Naive B cell (primary cell): ENCODE data around the gene KYNU. TPM values are rescaled to one million over a fixed set of nuclear protein-coding genes. Genes with fewer than 3 reads are reported as not detected.
"Not testable (repeated sequence)": the region's sequence is repeated elsewhere in the genome, so short reads cannot be mapped to it uniquely, and the experiment has no call there.

ENCODE experiments used
- ATAC-seq, 2 donors: fragments of 150-1000 bp; cut with Tn5 transposase; 2 replicates each; pipeline ENCODE4 v1.10.0; 2021; ENCODE audit warnings: low read depth in 2 of 2, mild to moderate bottlenecking in 2 of 2, moderate library complexity in 2 of 2
- DNase-seq: peaks from one replicate; pipeline ENCODE4 v3.0.0; 2022
- H3K27ac Mint-ChIP-seq, 6 donors: one replicate each; pipeline ENCODE4 v1.8.0; 2020 to 2022; ENCODE audit warnings: mild to moderate bottlenecking in 6 of 6, mixed read lengths in 6 of 6, moderate library complexity in 5 of 6, inconsistent platforms in 2 of 6
- H3K27me3 Mint-ChIP-seq, 3 donors: one replicate each; pipeline ENCODE4 v1.8.0; 2021 to 2022; ENCODE audit warnings: mixed read lengths in 3 of 3, mild to moderate bottlenecking in 1 of 3
- H3K36me3 Mint-ChIP-seq, 2 donors: one replicate each; pipeline ENCODE4 v1.8.0; 2020 to 2022; ENCODE audit warnings: mixed read lengths in 2 of 2, inconsistent platforms in 1 of 2, mild to moderate bottlenecking in 1 of 2
- H3K4me1 Mint-ChIP-seq, 3 donors: one replicate each; pipeline ENCODE4 v1.8.0; 2020 to 2022; ENCODE audit warnings: mixed read lengths in 3 of 3, inconsistent platforms in 1 of 3, mild to moderate bottlenecking in 1 of 3, moderate library complexity in 1 of 3
- H3K4me3 Mint-ChIP-seq, 8 donors: one replicate each; pipeline ENCODE4 v1.8.0; 2020 to 2022; ENCODE audit warnings: mild to moderate bottlenecking in 8 of 8, mixed read lengths in 8 of 8, moderate library complexity in 8 of 8, inconsistent platforms in 2 of 8
- H3K9me3 Mint-ChIP-seq, 7 donors: one replicate each; pipeline ENCODE4 v1.8.0; 2020 to 2022; ENCODE audit warnings: mixed read lengths in 7 of 7, mild to moderate bottlenecking in 5 of 7, inconsistent platforms in 2 of 7, moderate library complexity in 1 of 7
- polyA plus RNA-seq, 6 donors: library from polyadenylated mRNA; unstranded; fragments of 300-500 nt; fragmentation: Illumina TruSeq; gene quantifications; one replicate each; pipeline ENCODE4 v1.2.3, GENCODE V29; 2021; ENCODE audit warnings: low read depth in 6 of 6

KYNU gene
- polyA plus RNA-seq, 6 donors from 2014 or later = 33.8 to 53.2 (median 44.0) TPM

DNA sequence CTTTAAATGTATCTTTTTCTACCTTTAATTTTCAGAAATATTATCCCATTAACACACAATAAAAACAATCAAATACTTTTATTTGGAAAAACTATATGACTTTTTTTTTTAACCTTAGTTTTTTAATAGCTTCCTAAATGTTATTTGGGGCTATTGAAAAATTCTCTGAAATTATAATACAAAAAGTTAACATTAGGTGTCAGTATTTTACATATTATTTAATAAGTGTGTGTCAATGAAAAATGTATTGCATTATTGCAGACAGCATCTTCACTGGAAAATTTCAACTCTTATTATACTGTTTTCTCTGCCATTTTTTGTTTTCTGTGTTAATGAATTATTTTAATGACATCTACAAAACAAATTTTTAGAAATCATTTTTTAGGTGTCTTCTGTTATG is 200.6 kb downstream of the KYNU start:
- DNase-seq = no peak
- H3K27me3 Mint-ChIP-seq = no peaks in the 10 kb centered on the region
- no peak overlapping the region for H3K27ac Mint-ChIP-seq
- H3K4me1 Mint-ChIP-seq = no peaks in the 10 kb centered on the region
- peaks cover 0 to 9% (median 2%) of the 10 kb centered on the region in 7 donors for H3K9me3 Mint-ChIP-seq
- H3K4me3 Mint-ChIP-seq = no peak overlapping the region
- no peaks in the 10 kb centered on the region for H3K36me3 Mint-ChIP-seq
- ATAC-seq = no peak

DNA sequence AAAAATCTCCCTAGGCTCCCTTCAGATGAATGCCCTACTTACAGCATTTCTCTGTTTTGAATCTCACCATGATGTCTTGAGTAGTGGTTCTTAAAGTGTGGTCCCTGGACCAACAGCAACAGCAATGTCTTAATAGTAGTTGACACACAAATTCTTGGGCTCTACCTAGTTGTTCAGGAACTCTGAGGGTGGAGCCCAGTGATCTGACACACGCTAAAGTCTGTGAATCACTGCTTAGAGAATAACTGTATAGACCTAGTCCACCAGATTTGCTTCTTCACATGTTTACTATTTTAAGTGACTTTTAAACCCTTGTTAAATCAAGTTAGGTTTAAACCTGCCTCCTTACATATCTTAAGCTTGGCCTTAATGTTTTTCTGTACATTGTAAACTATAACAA is 204.2 kb downstream of the KYNU start:
- no peaks in the 10 kb centered on the region for H3K36me3 Mint-ChIP-seq
- ATAC-seq (no peak), DNase-seq (no peak)
- H3K9me3 Mint-ChIP-seq = peaks cover 0 to 1% (median 0%) of the 10 kb centered on the region in 7 donors
- H3K4me3 Mint-ChIP-seq = no peak overlapping the region
- no peaks in the 10 kb centered on the region for H3K27me3 Mint-ChIP-seq
- no peaks in the 10 kb centered on the region for H3K4me1 Mint-ChIP-seq
- H3K27ac Mint-ChIP-seq = no peak overlapping the region

DNA sequence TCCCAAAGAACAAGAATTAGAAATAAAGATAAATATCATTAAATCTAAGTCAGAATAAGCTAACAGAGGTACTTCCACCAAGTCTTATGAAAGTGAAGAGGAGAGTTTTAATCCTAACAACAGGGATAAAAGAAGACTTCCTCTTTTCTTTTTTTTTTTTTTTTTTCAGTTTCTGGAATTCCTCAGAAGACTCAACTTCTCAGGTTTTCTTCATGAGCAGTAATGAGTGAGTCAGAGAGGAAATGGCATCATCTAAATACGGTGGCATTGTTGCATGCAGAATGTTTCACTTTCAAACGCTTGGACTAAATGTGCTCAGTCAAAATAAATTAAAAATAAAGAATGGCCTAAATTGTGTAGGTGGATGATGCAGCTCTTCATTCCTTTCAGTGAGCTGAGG is 206.2 kb downstream of the KYNU start:
- ATAC-seq (peak; percentile 57 to 68), DNase-seq (no peak)
- no peaks in the 10 kb centered on the region for H3K27me3 Mint-ChIP-seq
- H3K27ac Mint-ChIP-seq = no peak overlapping the region
- no peaks in the 10 kb centered on the region for H3K4me1 Mint-ChIP-seq
- no peaks in the 10 kb centered on the region for H3K9me3 Mint-ChIP-seq
- H3K4me3 Mint-ChIP-seq = no peak overlapping the region
- H3K36me3 Mint-ChIP-seq = no peaks in the 10 kb centered on the region

DNA sequence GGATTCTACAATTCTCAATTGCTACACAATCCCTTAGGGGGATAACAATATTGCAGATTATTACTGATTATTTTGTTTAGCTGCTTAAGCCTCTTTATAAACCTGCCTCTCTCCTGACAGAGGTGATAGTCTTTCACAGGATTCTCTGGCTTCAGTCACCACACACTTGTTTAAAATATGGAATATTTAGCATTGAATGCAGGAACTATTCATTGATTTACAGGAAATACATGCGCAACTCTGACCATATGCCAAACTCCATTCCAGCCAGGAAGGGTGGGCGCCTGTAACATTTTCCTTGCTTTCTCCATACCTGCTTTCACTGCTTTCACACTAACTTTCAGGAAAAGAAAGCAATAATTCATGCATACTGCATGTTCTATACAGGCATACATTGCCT is 207.0 kb downstream of the KYNU start:
- Mint-ChIP-seq H3K36me3 (no peaks in the 10 kb centered on the region), H3K27ac (no peak overlapping the region), H3K27me3 (no peaks in the 10 kb centered on the region), H3K4me3 (no peak overlapping the region), H3K9me3 (no peaks in the 10 kb centered on the region), H3K4me1 (no peaks in the 10 kb centered on the region)
- no peak for DNase-seq
- ATAC-seq = no peak

DNA sequence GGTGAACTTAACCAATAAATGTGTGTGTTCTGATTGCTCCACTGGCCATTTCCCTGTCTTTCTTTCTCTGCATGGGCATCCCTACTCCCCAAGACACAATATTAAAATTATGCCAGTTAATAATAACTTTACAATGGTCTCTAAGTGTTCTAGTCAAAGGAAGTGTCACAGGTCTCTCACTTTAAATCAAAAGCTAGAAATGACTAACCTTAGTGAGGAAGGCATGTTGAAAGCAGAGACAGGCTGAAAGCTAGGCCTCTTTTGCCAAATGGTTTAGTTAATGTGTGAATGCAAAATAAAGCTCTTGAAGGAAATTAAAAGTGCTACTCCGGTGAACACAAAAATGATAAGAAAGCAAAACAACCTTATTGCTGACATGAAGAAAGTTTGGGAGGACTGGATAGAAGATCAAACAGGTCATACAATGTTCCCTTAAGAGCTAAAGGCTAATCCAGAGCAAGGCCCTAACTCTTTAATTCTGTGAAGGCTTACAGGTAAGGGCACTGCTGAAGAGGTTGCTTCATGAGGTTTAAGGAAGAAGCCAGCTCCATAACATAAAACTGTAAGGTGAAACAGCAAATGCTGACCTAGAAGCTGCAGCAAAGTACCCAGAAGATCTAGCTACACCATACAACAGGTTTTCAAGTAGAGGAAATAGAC is 207.8 kb downstream of the KYNU start:
- Mint-ChIP-seq H3K4me3 (no peak overlapping the region), H3K4me1 (no peaks in the 10 kb centered on the region), H3K36me3 (no peaks in the 10 kb centered on the region), H3K9me3 (no peaks in the 10 kb centered on the region), H3K27ac (peak overlapping the region in 1 of 6 donors; percentile 37), H3K27me3 (no peaks in the 10 kb centered on the region)
- ATAC-seq (no peak), DNase-seq (no peak)

DNA sequence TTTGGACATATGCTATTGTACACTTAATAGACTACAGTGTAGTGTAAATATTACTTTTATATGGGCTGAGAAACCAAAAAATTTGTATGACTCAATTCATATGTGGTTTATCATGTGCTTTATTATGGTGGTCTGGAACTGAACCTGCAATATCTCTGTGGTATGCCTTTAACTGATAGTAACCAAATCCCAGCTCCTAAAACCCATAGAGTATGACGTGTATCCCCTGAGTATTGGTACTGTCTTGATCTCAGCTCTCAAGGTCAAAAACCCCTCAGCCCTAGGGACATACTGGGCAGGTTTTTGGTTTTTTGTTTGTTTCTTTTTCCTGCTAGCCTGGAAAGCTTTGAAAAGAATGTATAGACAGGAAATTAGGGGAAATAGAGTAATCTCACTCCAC is 209.6 kb downstream of the KYNU start:
- H3K27ac Mint-ChIP-seq = no peak overlapping the region
- H3K4me1 Mint-ChIP-seq = no peaks in the 10 kb centered on the region
- ATAC-seq (no peak), DNase-seq (no peak)
- no peaks in the 10 kb centered on the region for H3K9me3 Mint-ChIP-seq
- H3K4me3 Mint-ChIP-seq = no peak overlapping the region
- no peaks in the 10 kb centered on the region for H3K27me3 Mint-ChIP-seq
- no peaks in the 10 kb centered on the region for H3K36me3 Mint-ChIP-seq

DNA sequence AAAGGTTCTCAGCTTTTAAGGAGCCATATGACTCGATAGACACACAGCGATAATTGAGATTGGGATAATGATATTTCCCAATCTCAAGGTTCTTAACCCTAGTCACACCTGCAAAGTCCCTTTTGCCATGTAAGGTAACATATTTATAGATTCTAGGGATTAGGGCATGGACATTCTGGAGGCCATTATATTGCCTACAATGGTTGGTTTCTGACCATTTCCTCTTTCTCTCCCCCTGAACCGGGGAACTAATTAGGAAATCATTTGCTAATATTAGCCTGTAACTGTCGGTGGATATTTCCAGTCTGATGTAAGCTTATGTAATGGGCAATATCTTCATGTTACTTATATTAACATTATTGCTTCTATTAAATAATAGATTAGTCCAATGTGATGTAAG is 210.9 kb downstream of the KYNU start:
- no peak overlapping the region for H3K27ac Mint-ChIP-seq
- H3K4me1 Mint-ChIP-seq = no peaks in the 10 kb centered on the region

DNA sequence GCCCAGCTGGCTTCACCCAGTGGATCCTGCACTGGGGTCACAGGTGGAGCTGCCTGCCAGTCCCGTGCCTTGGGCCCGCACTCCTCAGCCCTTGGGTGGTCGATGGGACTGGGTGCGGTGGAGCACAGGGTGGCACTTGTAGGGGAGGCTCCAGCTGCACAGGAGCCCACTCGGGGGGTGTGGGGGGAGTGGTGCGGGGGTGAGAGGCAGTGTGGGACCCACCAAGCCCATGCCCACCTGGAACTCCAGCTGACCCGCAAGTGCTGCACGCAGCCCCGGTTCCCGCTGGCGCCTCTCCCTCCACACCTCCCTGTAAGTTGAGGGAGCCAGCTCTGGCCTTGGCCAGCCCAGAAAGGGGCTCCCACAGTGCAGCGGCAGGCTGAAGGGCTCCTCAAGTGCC is 212.1 kb downstream of the KYNU start:
- not testable (repeated sequence) for H3K4me3 Mint-ChIP-seq, H3K4me1 Mint-ChIP-seq, H3K9me3 Mint-ChIP-seq, H3K27me3 Mint-ChIP-seq, H3K27ac Mint-ChIP-seq, DNase-seq, H3K36me3 Mint-ChIP-seq, ATAC-seq

More for the DNA sequence above, 210.9 kb downstream of the KYNU start:
- ATAC-seq (no peak), DNase-seq (no peak)
- no peaks in the 10 kb centered on the region for H3K9me3 Mint-ChIP-seq
- H3K4me3 Mint-ChIP-seq = no peak overlapping the region
- H3K27me3 Mint-ChIP-seq = no peaks in the 10 kb centered on the region
- H3K36me3 Mint-ChIP-seq = no peaks in the 10 kb centered on the region
